Breast epithelium (tissue), 3 donors: ENCODE data around the gene ANKRD42.
"Not testable (repeated sequence)": the region's sequence is repeated elsewhere in the genome, so short reads cannot be mapped to it uniquely, and the experiment has no call there.

Experiments used
- CTCF ChIP-seq, 3 donors: fragments of 450-650 bp; IDR thresholded peaks; one replicate each; pipeline ENCODE4 v1.5.1; 2016 to 2017; ENCODE audit warnings: antibody characterized with exemption in 3 of 3, mild to moderate bottlenecking in 3 of 3, moderate library complexity in 3 of 3
- POLR2A ChIP-seq: fragments of 450-650 bp; IDR thresholded peaks from one replicate; pipeline ENCODE4 v1.6.1; 2016; ENCODE audit warnings: antibody characterized with exemption, mild to moderate bottlenecking, moderate library complexity
- POLR2AphosphoS5 ChIP-seq, 3 donors: sonication (generic); formaldehyde crosslinking; IDR thresholded peaks; one replicate each; pipeline ENCODE4 v1.6.1; 2017; ENCODE audit warnings: antibody characterized with exemption in 3 of 3

- TF ChIP-seq CTCF (IDR thresholded peaks at IDR 0.05); POLR2AphosphoS5 (IDR thresholded peaks at IDR 0.05); POLR2A: not testable (repeated sequence)
Observed at GRCh38 chr11:83271734-83272133, 78.2 kb downstream of the ANKRD42 start.
